Small intestine (tissue), 7 donors: ENCODE measurements around the gene SPOCD1. TPM values are rescaled to one million over a fixed set of nuclear protein-coding genes. Genes with fewer than 3 reads are reported as not detected.

Experiments
- DNase-seq, 2 donors: peaks; one replicate each; pipeline versions ENCODE4 v3.0.0 to v3.0.0-alpha.2; 2013
- FAIRE-seq: peaks from 2 replicates; lab custom pipeline; 2012; peaks lifted over from hg19 to GRCh38; lab: Jason Lieb, UNC
- H3K27ac ChIP-seq, 3 donors: one replicate each; pipeline ENCODE4 v1.5.1; 2013; ENCODE audit warnings: low read length in 2 of 3, mild to moderate bottlenecking in 2 of 3, control low read depth in 1 of 3, inconsistent platforms in 1 of 3, low read depth in 1 of 3, moderate library complexity in 1 of 3
- H3K27me3 ChIP-seq, 3 donors: one replicate each; pipeline ENCODE4 v1.6.1; 2013; ENCODE audit warnings: low read length in 3 of 3, inconsistent platforms in 1 of 3; ENCODE audit not compliant: control insufficient read depth in 3 of 3, insufficient read depth in 3 of 3
- H3K36me3 ChIP-seq, 3 donors: one replicate each; pipeline ENCODE4 v1.6.1; 2013; ENCODE audit warnings: low read length in 3 of 3, inconsistent platforms in 1 of 3, low read depth in 1 of 3, mild to moderate bottlenecking in 1 of 3, moderate library complexity in 1 of 3; ENCODE audit not compliant: control insufficient read depth in 3 of 3, insufficient read depth in 2 of 3
- H3K4me1 ChIP-seq, 3 donors: one replicate each; pipeline ENCODE4 v1.6.1; 2013; ENCODE audit warnings: low read length in 2 of 3, inconsistent platforms in 1 of 3, low read depth in 1 of 3, mild to moderate bottlenecking in 1 of 3, moderate library complexity in 1 of 3; ENCODE audit not compliant: control insufficient read depth in 3 of 3, insufficient read depth in 2 of 3
- H3K4me3 ChIP-seq, 3 donors: one replicate each; pipeline ENCODE4 v1.5.1; 2013; ENCODE audit warnings: low read length in 3 of 3, control low read depth in 1 of 3, inconsistent platforms in 1 of 3, low read depth in 1 of 3, mild to moderate bottlenecking in 1 of 3, moderate library complexity in 1 of 3
- H3K9me3 ChIP-seq, 2 donors: one replicate each; pipeline ENCODE4 v1.6.1; 2013; ENCODE audit warnings: low read depth in 1 of 2, low read length in 1 of 2; ENCODE audit not compliant: control insufficient read depth in 2 of 2, insufficient read depth in 1 of 2
- WGBS, 3 donors: extraction: QIAGEN DNeasy Blood & Tissue Kit; methylation state at CpG; one replicate each; pipeline ENCODE4 v1.1.7; 2013; 5-methylcytosine and 5-hydroxymethylcytosine counted together
- polyA plus RNA-seq, 4 donors: library from polyadenylated mRNA; stranded (reverse) in 3 of 4; unstranded in 1 of 4; fragments of 200-250 nt in 3 of 4; fragments of 120-200 nt in 1 of 4; gene quantifications; one replicate each; pipeline versions ENCODE4 v1.2.1 to v1.2.3, GENCODE V29; 2013
- donor health status: healthy with polysubstance abuse.
- donor health status: control.
- donor health status: control.
- donor health status: Bipolar disorder and iron deficiency.
- donor health status: healthy.

SPOCD1 gene
- polyA plus RNA-seq, 4 donors, result 0.81 to 2.0 (median 1.1) TPM; not detected in 1

- Histone ChIP-seq H3K9me3 (no peaks in the 10 kb centered on the region), H3K36me3 (no peaks in the 10 kb centered on the region), H3K4me3 (no peak overlapping the region), H3K27ac (no peak overlapping the region), H3K27me3 (peaks cover 0 to 2% (median 0%) of the 10 kb centered on the region in 3 donors), H3K4me1 (peaks cover 0 to 13% (median 2%) of the 10 kb centered on the region in 3 donors)
- FAIRE-seq (no peak), DNase-seq (no peak)
- WGBS, 3 donors, result 87 to 90% (median 89%) methylated on average over 11 of the region's 11 CpGs
Observed at GRCh38 chr1:31790641-31791091, 25.2 kb downstream of the SPOCD1 start.

GRCh38 chr1:31790140-31790539 lies 25.7 kb downstream of the SPOCD1 start:
- no peak for DNase-seq
- WGBS, 3 donors, result 78 to 83% (median 82%) methylated on average over 3 of the region's 3 CpGs

DNA sequence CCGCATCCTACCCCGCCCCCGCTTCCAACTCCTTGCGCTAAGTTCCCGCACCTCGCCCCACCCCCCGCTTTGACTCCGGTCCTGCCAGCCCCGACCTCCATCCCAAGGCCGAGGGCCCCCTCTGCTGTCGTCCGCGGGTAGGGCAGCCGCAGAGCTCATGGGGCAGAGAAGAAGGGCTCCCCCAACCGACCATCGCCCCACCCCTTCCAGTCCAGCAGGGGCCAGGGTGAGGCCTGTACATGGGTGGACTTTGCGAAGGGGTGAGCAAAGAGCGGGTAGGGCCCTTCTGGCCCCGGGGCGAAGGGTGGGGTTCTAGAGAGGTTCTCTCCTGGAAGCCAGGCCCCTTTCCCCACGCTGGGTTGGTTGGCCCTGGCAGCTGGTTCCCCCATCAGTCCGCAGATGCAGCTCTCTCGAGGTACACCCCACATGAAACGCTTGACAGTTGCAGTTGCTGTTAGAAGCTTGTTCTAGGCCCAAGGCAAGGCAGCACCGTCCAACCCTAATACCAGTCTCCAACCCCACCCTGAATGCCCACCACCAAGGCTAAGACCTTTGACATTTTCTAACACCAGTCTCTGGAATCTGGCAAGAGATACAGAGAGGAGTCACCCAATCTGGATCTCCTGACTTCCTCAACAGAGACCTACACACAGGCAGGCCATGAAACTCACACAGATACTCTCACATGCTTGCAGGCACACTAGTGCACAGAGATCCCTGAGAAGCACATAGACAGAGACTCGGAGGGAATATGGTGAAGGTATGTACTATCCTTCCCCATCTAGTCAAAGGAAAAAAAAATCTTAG lies 26.4 kb downstream of the SPOCD1 start:
- WGBS, 3 donors, result 7 to 13% (median 8%) methylated on average over 22 to 26 of the region's 26 CpGs
- Histone ChIP-seq H3K27me3 (peaks cover 0 to 2% (median 0%) of the 10 kb centered on the region in 3 donors), H3K36me3 (no peaks in the 10 kb centered on the region), H3K9me3 (no peaks in the 10 kb centered on the region), H3K27ac (peak overlapping the region in 1 of 3 donors; percentile 65), H3K4me1 (peaks cover 0 to 13% (median 2%) of the 10 kb centered on the region in 3 donors), H3K4me3 (peak overlapping the region; percentile 36 to 65 (median 56))
- FAIRE-seq, result no peak
- peak; percentile 89 to 96 for DNase-seq

More at GRCh38 chr1:31790140-31790539, 25.7 kb downstream of the SPOCD1 start:
- H3K36me3 ChIP-seq, result no peaks in the 10 kb centered on the region
- peaks cover 0 to 2% (median 0%) of the 10 kb centered on the region in 3 donors for H3K27me3 ChIP-seq
- no peak for FAIRE-seq
- H3K9me3 ChIP-seq, result no peaks in the 10 kb centered on the region
- no peak overlapping the region for H3K4me3 ChIP-seq
- no peak overlapping the region for H3K27ac ChIP-seq
- peaks cover 0 to 13% (median 2%) of the 10 kb centered on the region in 3 donors for H3K4me1 ChIP-seq

- Histone ChIP-seq H3K27me3 (peaks cover 0 to 2% (median 0%) of the 10 kb centered on the region in 3 donors), H3K4me3 (peak overlapping the region; percentile 36 to 65 (median 56)), H3K27ac (peak overlapping the region; percentile 38 to 95 (median 65)), H3K9me3 (no peaks in the 10 kb centered on the region), H3K36me3 (no peaks in the 10 kb centered on the region), H3K4me1 (peaks cover 0 to 13% (median 2%) of the 10 kb centered on the region in 3 donors)
- 1% methylated on average over 21 to 22 of the region's 22 CpGs for WGBS, 3 donors
- FAIRE-seq (no peak), DNase-seq (no peak)
Observed at GRCh38 chr1:31788825-31789256, 27.0 kb downstream of the SPOCD1 start.

- peaks cover 0 to 13% (median 2%) of the 10 kb centered on the region in 3 donors for H3K4me1 ChIP-seq
- H3K27ac ChIP-seq, result peak overlapping the region; percentile 38 to 95 (median 65)
- H3K27me3 ChIP-seq, result peaks cover 0 to 2% (median 0%) of the 10 kb centered on the region in 3 donors
- FAIRE-seq (no peak), DNase-seq (peak; percentile 84 to 93)
- peak overlapping the region; percentile 42 to 65 (median 56) for H3K4me3 ChIP-seq
- no peaks in the 10 kb centered on the region for H3K36me3 ChIP-seq
- 4 to 7% (median 6%) methylated on average over 36 to 39 of the region's 39 CpGs for WGBS, 3 donors
- H3K9me3 ChIP-seq, result no peaks in the 10 kb centered on the region
Observed at GRCh38 chr1:31788138-31788824, 27.5 kb downstream of the SPOCD1 start.

GRCh38 chr1:31787786-31788137 lies 28.1 kb downstream of the SPOCD1 start:
- DNase-seq, result no peak
- H3K27ac ChIP-seq, result peak overlapping the region in 1 of 3 donors; percentile 95
- WGBS, 3 donors, result 44 to 67% (median 55%) methylated on average over 1 of the region's 1 CpG
- no peaks in the 10 kb centered on the region for H3K9me3 ChIP-seq
- no peak for FAIRE-seq
- peaks cover 0 to 15% (median 2%) of the 10 kb centered on the region in 3 donors for H3K4me1 ChIP-seq
- H3K4me3 ChIP-seq, result no peak overlapping the region
- H3K36me3 ChIP-seq, result no peaks in the 10 kb centered on the region
- H3K27me3 ChIP-seq, result peaks cover 0 to 2% (median 0%) of the 10 kb centered on the region in 3 donors

GRCh38 chr1:31787261-31787660 lies 28.6 kb downstream of the SPOCD1 start:
- no peak overlapping the region for H3K27ac ChIP-seq
- DNase-seq (no peak), FAIRE-seq (no peak)
- no peaks in the 10 kb centered on the region for H3K9me3 ChIP-seq
- WGBS, 3 donors, result 44 to 66% (median 66%) methylated on average over 3 of the region's 3 CpGs
- H3K4me1 ChIP-seq, result peaks cover 0 to 20% (median 2%) of the 10 kb centered on the region in 3 donors
- H3K27me3 ChIP-seq, result peaks cover 0 to 2% (median 0%) of the 10 kb centered on the region in 3 donors
- H3K36me3 ChIP-seq, result no peaks in the 10 kb centered on the region
- H3K4me3 ChIP-seq, result no peak overlapping the region

GRCh38 chr1:31786366-31787060 lies 29.3 kb downstream of the SPOCD1 start:
- H3K27ac ChIP-seq, result no peak overlapping the region
- 16 to 67% (median 37%) methylated on average over 16 of the region's 16 CpGs for WGBS, 3 donors
- H3K4me1 ChIP-seq, result peaks cover 2 to 27% (median 2%) of the 10 kb centered on the region in 3 donors
- H3K4me3 ChIP-seq, result no peak overlapping the region
- H3K27me3 ChIP-seq, result peaks cover 0 to 2% (median 0%) of the 10 kb centered on the region in 3 donors
- H3K36me3 ChIP-seq, result no peaks in the 10 kb centered on the region
- DNase-seq (peak in 1 of 2 donors; percentile 67), FAIRE-seq (no peak)
- no peaks in the 10 kb centered on the region for H3K9me3 ChIP-seq
